Fibroblast of skin of left quadriceps (primary cell): ENCODE measurements around the gene OR9Q2.
"Not testable (repeated sequence)": the region's sequence is repeated elsewhere in the genome, so short reads cannot be mapped to it uniquely, and the experiment has no call there.

ENCODE experiments used
- DNase-seq, 2 experiments: peaks; one replicate each; pipeline ENCODE4 v3.0.0-alpha.2; 2013; ENCODE audit warnings: low read depth in 2 of 2

Gene OR9Q2, protein sequence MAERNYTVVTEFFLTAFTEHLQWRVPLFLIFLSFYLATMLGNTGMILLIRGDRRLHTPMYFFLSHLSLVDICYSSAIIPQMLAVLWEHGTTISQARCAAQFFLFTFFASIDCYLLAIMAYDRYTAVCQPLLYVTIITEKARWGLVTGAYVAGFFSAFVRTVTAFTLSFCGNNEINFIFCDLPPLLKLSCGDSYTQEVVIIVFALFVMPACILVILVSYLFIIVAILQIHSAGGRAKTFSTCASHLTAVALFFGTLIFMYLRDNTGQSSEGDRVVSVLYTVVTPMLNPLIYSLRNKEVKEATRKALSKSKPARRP

DNA sequence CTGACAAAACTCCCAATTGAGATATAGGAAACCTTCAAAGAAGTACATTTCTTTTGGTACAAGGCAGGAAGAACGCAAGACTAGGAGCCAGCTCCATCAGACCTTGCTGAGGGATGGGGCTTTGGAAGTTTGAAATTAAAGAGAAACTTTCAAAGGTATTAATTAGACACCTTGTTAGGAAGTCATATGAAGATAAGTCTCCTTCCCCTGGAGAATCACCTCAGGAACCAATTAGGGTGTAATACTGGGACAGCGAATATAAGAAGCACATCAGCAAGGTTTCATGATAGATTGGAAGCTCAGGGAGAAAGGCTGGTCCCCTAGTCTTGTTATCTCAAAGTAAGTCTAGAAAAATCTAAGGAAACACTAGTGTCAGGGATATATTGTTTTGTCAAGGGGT, at the start of gene OR9Q2:
Gene OR9Q2 (plus strand): TSS at position 301 of the 400 bp plus-strand sequence. CDS start 1,421 bp downstream, outside the sequence.
- DNase-seq: no peak

DNA sequence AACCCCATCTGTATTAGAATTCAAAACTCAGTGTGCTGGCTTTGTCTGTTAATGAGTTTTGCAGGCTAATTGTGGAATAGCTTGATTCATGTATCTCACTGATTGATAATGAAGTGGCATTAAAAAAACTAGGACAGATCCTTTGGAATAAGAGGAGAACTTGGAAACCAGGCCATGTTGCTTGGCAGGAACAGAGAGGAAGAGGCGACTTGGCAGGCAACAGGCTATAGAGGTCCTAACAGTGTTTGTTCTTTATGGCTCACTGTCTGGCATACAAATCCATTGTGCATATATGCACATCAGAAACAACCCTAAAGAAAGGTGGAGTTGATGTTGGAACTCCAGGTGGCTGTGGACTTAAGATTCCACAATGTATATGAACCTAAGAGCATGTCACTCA, 46.1 kb upstream of the OR9Q2 start:
- no peak for DNase-seq

DNA sequence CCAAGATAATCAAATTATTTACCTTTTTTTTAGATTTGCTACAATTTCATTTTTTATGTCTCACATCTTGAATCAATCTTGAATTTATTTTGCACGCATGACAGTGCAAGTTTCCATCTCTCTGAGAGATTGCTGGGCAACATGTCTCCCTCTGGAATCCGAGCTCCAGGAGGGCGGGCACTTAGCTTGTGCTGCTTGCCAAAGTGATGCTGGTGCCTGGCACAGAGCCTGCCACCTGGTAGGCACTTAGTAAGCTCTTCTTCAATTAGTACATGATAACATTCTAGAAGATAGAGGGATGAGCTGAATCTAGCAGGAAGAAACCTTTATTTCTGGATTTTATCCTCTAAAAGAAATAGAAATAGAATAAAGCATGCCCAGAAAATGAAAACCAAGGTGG, 36.1 kb upstream of the OR9Q2 start:
- no peak for DNase-seq

GRCh38 chr11:58164389-58164788, 24.5 kb upstream of the OR9Q2 start:
- no peak for DNase-seq

DNA sequence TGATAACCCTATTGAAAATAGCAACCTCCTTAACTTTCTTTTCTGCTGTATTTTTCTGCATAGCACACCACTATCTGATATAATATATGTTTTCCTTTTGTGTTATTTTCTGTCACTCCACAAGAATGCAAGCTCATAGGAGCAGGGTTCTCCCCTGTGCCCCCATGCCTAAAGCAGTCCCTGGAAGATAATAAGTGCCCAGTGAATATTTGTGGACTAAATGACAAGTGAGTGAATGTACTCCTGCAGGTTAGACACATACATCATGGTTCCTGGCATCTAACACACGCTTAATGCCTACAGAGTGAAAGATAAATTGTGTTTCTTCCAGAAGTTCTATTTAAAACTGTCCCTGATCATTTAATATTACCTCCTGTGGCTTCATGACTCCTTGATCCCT, 23.9 kb upstream of the OR9Q2 start:
- DNase-seq: no peak

DNA sequence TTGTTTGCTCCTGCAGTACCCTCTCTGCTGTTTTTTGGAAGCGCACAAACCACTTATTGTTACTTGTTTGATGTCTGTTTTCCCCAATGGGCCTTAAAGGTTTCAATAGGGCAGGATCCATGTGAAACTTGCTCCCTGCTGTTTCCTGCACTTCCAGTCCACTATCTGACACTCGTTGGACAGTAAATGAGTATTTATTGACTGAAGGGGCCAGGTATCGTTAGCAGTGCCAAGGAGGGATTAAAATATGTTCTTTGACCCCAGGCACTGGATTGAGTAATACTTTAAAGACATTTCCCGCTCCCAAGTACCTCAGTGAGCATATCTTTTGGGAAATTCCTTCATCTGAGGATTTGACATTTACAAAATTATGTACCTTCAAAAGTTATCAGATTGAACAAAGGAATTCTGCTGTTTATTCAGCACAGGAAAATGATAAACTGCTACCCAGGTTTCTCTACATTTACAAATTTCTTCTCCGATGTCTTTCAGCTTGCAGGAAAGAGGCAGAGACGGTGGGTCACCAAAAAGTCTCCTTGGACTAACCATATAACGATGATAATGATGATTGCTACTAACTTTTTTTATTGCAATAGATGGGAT, 23.3 kb upstream of the OR9Q2 start:
- DNase-seq: no peak

- no peak for DNase-seq
These were observed 11.3 kb upstream of the OR9Q2 start for GRCh38 chr11:58177409-58178054.

DNA sequence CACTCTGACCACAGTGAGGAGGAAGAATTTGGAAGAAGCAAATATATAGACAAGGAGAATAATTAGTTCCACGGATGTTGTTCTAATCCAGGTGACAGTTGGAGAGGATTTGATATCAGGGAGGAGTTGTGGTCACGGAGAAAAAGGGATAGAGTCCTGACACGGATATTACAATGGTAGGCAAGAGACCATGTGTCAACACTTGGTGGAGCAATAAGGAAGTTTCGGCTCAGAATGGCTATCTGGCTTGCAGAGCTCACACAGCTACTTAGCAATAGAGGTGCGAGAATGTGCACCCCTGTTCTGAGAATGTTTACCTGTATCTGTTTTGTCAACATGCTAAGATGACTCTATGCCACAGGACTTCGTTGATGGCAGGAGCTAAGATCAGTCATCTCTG, 10.4 kb upstream of the OR9Q2 start:
- no peak for DNase-seq

- no peak for DNase-seq
These were observed 9.2 kb upstream of the OR9Q2 start for GRCh38 chr11:58179648-58180047.

DNA sequence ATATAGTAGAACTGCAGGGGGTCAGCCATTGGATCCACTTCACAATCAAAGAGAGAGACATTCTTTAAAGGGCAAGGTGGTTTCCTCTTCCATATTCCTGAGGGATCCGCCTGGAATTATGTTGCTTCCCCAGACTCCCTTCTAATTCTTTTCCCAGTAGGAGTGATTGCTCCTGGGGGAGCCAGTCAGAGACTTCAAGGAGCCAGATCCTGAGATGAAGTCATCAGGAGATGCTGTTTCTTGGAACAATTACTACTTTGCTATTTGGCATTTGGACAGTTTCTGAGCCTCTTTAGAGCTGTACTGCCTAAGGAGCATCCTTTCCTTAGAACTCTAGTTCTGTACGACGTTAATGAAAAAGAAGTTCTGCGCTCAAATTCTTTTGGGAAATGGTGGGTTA, 1.9 kb upstream of the OR9Q2 start:
- DNase-seq: no peak

- DNase-seq: no peak
These were observed 3.4 kb downstream of the OR9Q2 start for GRCh38 chr11:58192229-58192628.

- no peak for DNase-seq
These were observed 4.5 kb downstream of the OR9Q2 start for GRCh38 chr11:58193391-58193790.

DNA sequence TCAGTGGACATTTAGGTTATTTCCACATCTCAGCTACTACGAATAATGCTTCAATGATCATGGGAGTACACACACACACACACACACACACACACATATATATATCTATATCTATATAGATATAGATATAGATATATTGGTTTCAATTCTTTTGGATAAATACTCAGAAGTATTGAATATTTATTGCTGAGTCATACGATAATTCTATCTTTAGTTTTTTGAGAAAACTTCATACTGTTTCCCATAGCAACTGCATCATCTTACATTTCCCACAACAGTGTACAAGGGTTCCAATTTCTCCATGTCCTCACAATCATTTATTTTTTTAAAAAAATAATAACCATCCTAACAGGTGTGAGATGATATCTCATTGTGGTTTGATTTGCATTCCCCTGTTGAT, 7.1 kb downstream of the OR9Q2 start:
- DNase-seq: no peak

DNA sequence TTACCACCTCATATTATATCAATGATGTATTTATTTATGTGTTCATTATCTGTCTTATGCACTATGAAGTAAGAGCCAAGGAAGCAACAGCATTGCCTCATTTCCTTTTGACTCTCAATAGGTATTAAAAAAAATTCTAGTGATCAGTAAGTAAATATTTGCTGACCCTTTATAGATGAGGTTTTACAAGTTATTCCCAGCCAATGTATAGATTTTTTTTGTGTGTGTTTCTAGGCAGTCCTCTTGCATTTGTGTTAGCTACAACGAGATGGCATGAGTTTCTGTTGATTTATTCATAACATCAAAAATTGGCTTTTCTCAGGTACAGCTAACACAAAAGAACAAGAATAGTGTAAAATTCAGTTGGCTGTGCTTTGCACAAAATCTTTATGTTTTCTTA, 10.4 kb downstream of the OR9Q2 start:
- no peak for DNase-seq

DNA sequence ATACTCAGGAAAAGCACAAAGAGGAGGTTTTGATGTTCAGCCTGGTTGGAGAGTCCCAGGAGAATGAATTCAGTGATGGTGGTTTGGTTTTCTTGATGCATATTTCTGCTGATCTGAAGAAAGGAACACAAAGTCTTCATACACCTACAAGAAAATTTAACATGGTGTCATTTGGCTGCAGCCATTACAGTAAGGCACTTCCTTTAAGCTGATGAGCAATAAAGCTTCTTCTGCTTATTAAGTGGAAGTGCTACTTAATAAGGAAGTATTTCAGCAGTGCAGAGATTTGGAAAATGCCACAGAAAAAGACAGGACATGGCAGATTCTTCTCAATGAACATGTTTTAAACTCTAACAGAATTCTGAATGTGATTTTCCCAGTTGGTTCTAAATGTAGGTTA, 15.2 kb downstream of the OR9Q2 start, which contains the start of gene OR1S2:
Gene OR1S2 (minus strand): TSS at position 101 of the 400 bp plus-strand sequence. CDS start 0 bp downstream, at position 101.
- no peak for DNase-seq

DNA sequence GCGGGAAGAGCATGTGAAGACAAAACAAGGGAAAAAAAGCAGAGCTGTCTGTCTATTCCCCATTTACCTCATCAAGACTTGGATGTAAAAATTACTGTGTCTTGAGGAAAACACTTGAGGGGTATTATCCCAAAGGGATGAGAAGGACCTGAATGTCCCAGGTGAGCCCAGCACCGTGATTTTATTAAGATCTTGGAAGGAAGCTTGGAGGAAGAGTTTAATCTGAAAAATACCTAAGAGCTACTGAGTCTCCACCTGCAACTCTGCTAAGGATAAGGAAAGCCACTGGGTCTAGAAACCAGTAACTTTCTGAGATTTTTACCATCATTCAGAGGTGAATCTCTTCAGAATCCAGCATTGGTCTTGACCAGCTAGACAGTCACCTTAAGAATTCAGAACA, 23.6 kb downstream of the OR9Q2 start, which contains the start of gene OR1S1:
Gene OR1S1 (plus strand): TSS at position 301 of the 400 bp plus-strand sequence.
- DNase-seq: not testable (repeated sequence)

DNA sequence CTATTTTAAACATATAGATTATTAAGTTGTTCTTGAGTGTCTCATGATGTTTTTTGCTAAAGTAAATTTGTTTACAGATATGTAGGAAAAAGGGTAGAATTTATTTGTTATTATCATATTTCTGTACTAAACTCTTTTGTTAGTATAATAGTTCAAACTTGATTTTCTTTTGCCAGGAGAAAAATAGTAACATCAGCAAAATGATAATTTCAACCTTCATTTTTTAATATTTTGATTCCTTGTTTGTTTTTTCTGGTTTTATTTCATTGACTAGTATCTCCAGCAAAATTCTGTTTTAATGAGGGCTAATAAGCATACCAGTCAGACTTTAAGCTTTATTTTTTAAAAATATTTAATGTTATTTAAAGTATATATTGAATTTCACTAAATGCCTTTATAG, 27.6 kb downstream of the OR9Q2 start:
- no peak for DNase-seq

- no peak for DNase-seq
These were observed 33.9 kb downstream of the OR9Q2 start for GRCh38 chr11:58222721-58223120.

GRCh38 chr11:58227956-58228615, 39.2 kb downstream of the OR9Q2 start:
- no peak for DNase-seq
